Effector memory CD4-positive, alpha-beta T cell (primary cell): ENCODE results near the gene POLR1H.

Source experiments
- DNase-seq, 3 donors: peaks; one replicate each; pipeline ENCODE4 v3.0.0-alpha.2; 2020
- H3K27ac ChIP-seq: 2 replicates; pipeline ENCODE4 v1.7.0; 2013; ENCODE audit warnings: mild to moderate bottlenecking, low read length, moderate library complexity; ENCODE audit not compliant: insufficient read depth, poor library complexity, severe bottlenecking
- H3K27me3 ChIP-seq: replicated peaks from 2 replicates; pipeline ENCODE4 v1.7.0; 2013; ENCODE audit warnings: mild to moderate bottlenecking, low read length; ENCODE audit not compliant: insufficient read depth, control insufficient read depth, poor library complexity, severe bottlenecking
- H3K36me3 ChIP-seq: 2 replicates; pipeline ENCODE4 v1.7.0; 2013; ENCODE audit warnings: mild to moderate bottlenecking, low read length, moderate library complexity; ENCODE audit not compliant: control insufficient read depth, insufficient read depth
- H3K4me1 ChIP-seq: 2 replicates; pipeline ENCODE4 v1.7.0; 2013; ENCODE audit warnings: low read length, mild to moderate bottlenecking; ENCODE audit not compliant: control insufficient read depth, insufficient read depth, poor library complexity, severe bottlenecking
- H3K4me3 ChIP-seq: 2 replicates; pipeline ENCODE4 v1.7.0; 2013; ENCODE audit warnings: low read length, low read depth, mild to moderate bottlenecking; ENCODE audit not compliant: insufficient read depth, poor library complexity, severe bottlenecking
- H3K9me3 ChIP-seq: 2 replicates; pipeline ENCODE4 v1.7.0; 2013; ENCODE audit warnings: mild to moderate bottlenecking, low read length, moderate library complexity; ENCODE audit not compliant: control insufficient read depth

The POLR1H gene

GRCh38 chr6:30073489-30074235, 12.6 kb downstream of the POLR1H start:
- H3K4me1 ChIP-seq: peaks cover 30% of the 10 kb centered on the region
- DNase-seq: no peak
- H3K4me3 ChIP-seq: no peak overlapping the region
- peaks cover 18% of the 10 kb centered on the region for H3K36me3 ChIP-seq
- H3K27me3 ChIP-seq: peaks cover 13% of the 10 kb centered on the region
- no peak overlapping the region for H3K27ac ChIP-seq
- H3K9me3 ChIP-seq: no peaks in the 10 kb centered on the region

GRCh38 chr6:30074331-30075093, 13.4 kb downstream of the POLR1H start:
- H3K36me3 ChIP-seq: peaks cover 9% of the 10 kb centered on the region
- peaks cover 30% of the 10 kb centered on the region for H3K4me1 ChIP-seq
- H3K4me3 ChIP-seq: peak overlapping the region; percentile 45
- no peak overlapping the region for H3K27ac ChIP-seq
- DNase-seq: no peak
- H3K27me3 ChIP-seq: peaks cover 13% of the 10 kb centered on the region
- H3K9me3 ChIP-seq: no peaks in the 10 kb centered on the region

- Histone ChIP-seq H3K4me3 (peak within 1 kb of the TSS; percentile 45), H3K36me3 (peaks cover 2% of the 10 kb centered on the region), H3K27me3 (peaks cover 11% of the 10 kb centered on the region), H3K27ac (no peak within 1 kb of the TSS), H3K4me1 (peaks cover 30% of the 10 kb centered on the region), H3K9me3 (no peaks in the 10 kb centered on the region)
- no peak for DNase-seq
Measured at GRCh38 chr6:30075094-30075789, 14.2 kb downstream of the POLR1H start, which contains the start of gene RNF39. Gene RNF39, minus strand, starts transcription at chr6:30075769. Its CDS starts 184 bp downstream, at chr6:30075585.

- no peaks in the 10 kb centered on the region for H3K36me3 ChIP-seq
- peaks cover 11% of the 10 kb centered on the region for H3K27me3 ChIP-seq
- H3K4me1 ChIP-seq: peaks cover 30% of the 10 kb centered on the region
- no peaks in the 10 kb centered on the region for H3K9me3 ChIP-seq
- no peak overlapping the region for H3K27ac ChIP-seq
- peak overlapping the region; percentile 45 for H3K4me3 ChIP-seq
- DNase-seq: no peak
Measured at GRCh38 chr6:30075790-30076732, 15.0 kb downstream of the POLR1H start.

- Histone ChIP-seq H3K27ac (no peak overlapping the region), H3K36me3 (no peaks in the 10 kb centered on the region), H3K27me3 (peaks cover 8% of the 10 kb centered on the region), H3K4me1 (peaks cover 30% of the 10 kb centered on the region), H3K4me3 (no peak overlapping the region), H3K9me3 (no peaks in the 10 kb centered on the region)
- DNase-seq: no peak
Measured at GRCh38 chr6:30077218-30077617, 16.2 kb downstream of the POLR1H start.

GRCh38 chr6:30087876-30088275, 26.8 kb downstream of the POLR1H start:
- Histone ChIP-seq H3K27me3 (peaks cover 9% of the 10 kb centered on the region), H3K36me3 (no peaks in the 10 kb centered on the region), H3K27ac (no peak overlapping the region), H3K4me3 (no peak overlapping the region), H3K4me1 (no peaks in the 10 kb centered on the region), H3K9me3 (no peaks in the 10 kb centered on the region)
- DNase-seq: no peak

- H3K4me1 ChIP-seq: no peaks in the 10 kb centered on the region
- no peaks in the 10 kb centered on the region for H3K36me3 ChIP-seq
- no peaks in the 10 kb centered on the region for H3K9me3 ChIP-seq
- H3K27ac ChIP-seq: no peak overlapping the region
- no peak overlapping the region for H3K4me3 ChIP-seq
- peaks cover 13% of the 10 kb centered on the region for H3K27me3 ChIP-seq
- no peak for DNase-seq
Measured at GRCh38 chr6:30091577-30092381, 30.7 kb downstream of the POLR1H start.

GRCh38 chr6:30092852-30093543, 31.9 kb downstream of the POLR1H start:
- Histone ChIP-seq H3K27ac (no peak overlapping the region), H3K4me3 (no peak overlapping the region), H3K36me3 (no peaks in the 10 kb centered on the region), H3K4me1 (no peaks in the 10 kb centered on the region), H3K27me3 (peaks cover 11% of the 10 kb centered on the region), H3K9me3 (no peaks in the 10 kb centered on the region)
- DNase-seq: no peak
